Urothelium cell line (cell line): ENCODE data around the gene ZAR1L.

ENCODE experiments used
- DNase-seq: peaks from one replicate; pipeline ENCODE4 v3.0.0; 2011; ENCODE audit warnings: low spot score, mixed read lengths
- FAIRE-seq: peaks from 2 replicates; lab custom pipeline; 2011; peaks lifted over from hg19 to GRCh38; lab: Jason Lieb, UNC

ZAR1L gene

DNA sequence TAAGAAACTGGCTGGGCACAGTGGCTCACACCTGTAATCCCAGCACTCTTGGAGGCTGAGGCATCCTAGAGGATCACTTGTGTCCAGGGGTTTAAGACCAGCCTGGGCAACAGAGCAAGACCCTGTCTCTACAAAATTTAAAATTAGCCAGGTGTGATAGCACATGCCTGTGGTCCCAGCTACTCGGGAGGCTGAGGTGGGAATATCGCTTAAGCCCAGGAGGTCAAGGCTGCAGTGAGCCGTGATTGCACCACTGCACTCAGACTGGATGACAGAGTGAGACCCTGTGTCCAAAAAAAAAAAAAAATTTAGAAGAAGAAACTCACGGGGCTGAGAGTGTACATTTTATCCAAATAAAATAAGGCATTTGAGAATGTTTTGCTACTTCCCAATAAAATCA is 58.9 kb downstream of the ZAR1L start:
- FAIRE-seq = no peak
- DNase-seq = no peak

DNA sequence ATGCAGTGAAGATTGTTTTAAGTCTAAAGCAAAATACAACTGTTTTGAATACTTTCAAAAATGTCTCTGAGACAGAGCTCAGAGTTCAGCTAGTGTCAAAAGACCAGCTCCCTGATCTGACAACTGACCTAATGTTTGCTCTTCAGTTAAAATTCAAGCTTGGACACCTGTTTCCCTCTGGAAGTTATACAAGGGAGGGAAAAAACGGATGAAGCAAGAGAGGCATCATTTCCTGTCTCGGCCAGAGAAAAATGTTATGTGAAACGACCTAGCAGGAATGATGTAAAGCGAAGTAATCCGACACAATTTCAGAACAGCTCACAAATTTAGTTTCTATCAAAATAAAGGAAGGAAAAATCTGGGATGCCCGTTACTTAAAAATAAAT is 59.4 kb downstream of the ZAR1L start:
- FAIRE-seq = no peak
- DNase-seq = no peak

DNA sequence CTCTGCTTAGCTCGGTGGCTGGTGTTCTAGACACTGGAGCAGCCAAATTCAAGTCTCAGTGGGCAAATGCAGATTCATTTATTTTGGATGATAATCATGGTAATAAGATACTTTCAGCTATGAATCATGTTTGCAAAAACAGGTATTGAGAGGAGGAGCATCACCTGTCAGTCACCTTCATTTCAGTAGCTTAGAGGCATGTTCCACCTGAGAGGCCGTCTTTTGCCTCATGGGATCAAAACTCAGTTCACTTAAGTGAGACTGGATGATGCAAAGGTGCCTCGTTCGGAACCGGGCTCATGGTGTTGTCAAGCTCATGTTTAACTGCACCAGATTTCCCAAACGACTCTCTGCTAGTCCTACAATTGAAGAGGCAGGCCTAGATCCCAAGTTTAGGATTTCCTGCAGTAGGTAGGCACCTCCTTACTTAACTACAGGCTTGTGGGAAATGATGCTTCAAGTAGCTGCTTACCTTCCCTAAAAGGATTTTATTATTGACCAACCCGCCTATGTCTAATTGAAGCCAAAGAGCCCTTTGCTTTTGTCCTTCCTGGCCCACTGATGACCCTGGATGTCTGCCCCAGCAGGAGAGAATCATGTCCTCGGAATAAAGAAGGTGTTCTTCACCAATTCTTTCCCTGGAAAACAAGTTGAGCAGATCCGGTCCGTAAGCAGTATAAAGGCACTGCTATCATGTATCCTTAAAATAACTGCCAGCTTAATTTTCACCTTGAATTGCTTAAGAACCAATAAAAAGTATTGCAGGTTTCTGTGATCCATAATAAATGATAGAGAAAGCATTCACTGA is 60.0 kb downstream of the ZAR1L start:
- no peak for DNase-seq

DNA sequence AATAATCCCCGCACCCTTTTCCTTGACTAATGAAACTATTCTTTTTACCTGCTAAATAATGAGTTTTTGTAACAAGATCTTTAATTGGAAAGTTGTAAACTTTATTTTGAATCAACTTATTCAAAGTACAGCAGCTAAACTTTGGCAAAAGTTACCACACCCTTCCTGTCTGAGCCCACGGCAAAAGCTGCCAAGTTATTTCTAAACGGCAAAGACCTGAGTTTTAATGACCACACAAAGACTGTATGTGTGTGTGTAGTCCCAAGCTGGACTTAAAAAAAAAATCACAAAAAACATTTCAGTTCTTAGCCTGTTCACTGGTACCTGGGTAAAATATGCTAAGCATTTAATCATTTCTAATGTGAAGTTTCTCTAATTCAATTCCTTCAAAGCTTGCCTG is 60.7 kb downstream of the ZAR1L start:
- DNase-seq = no peak
- no peak for FAIRE-seq

More for the DNA sequence above, 60.0 kb downstream of the ZAR1L start:
- FAIRE-seq = no peak

DNA sequence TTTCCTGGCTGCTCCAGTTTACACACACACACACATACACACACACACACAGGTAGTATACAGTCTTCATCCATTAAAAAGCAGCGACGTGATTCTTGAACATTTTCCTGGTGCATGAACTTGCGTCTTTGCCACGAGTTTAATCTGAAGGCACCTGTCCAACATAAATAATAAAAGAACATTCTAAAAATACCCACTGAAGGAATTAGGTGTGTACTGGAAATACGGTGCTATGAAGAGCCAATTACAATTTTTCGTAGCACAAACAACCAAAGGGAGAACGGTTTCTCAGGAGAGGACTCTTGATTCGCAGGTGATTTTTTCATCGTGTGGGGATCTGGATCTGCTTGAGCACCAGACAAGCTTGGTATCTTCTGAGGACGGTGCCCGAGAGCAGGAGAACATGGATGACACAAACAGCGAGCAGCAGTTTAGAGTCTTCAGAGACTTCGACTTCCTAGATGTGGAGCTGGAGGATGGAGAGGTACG is 61.2 kb downstream of the ZAR1L start:
- DNase-seq (no peak), FAIRE-seq (no peak)
